Pancreas (tissue), 10 donors: ENCODE data around the gene CTXND2. TPM values are rescaled to one million over a fixed set of nuclear protein-coding genes. Genes with fewer than 3 reads are reported as not detected.

Experiments used
- ATAC-seq, 4 donors: fragments of 200-7000 bp; cut with Tn5 transposase; one replicate each; pipeline versions ENCODE4 v1.8.0 to v1.9.1; 2020; ENCODE audit warnings: mild to moderate bottlenecking in 4 of 4, moderate library complexity in 4 of 4
- DNase-seq, 6 donors: peaks; one replicate each; pipeline ENCODE4 v3.0.0-alpha.2; 2020
- FAIRE-seq: peaks from 2 replicates; lab custom pipeline; 2012; peaks lifted over from hg19 to GRCh38; lab: Jason Lieb, UNC
- H3K27ac ChIP-seq, 4 donors: fragments of 200-600 bp; sonication (generic); 1 replicate in 3 of 4; 2 replicates in 1 of 4; pipeline versions ENCODE4 v1.5.0 to v1.8.0; 2020
- H3K27me3 ChIP-seq, 4 donors: fragments of 200-600 bp; one replicate each; pipeline ENCODE4 v1.8.0; 2021
- H3K36me3 ChIP-seq, 3 donors: fragments of 200-600 bp; sonication (generic) in 1 of 3; one replicate each; pipeline versions ENCODE4 v1.5.0 to v1.8.0; 2020 to 2021
- H3K4me1 ChIP-seq, 3 donors: fragments of 200-600 bp; one replicate each; pipeline ENCODE4 v1.8.0; 2021
- H3K4me3 ChIP-seq, 4 donors: fragments of 200-600 bp; sonication (generic) in 2 of 4; one replicate each; pipeline versions ENCODE4 v1.5.0 to v1.8.0; 2020 to 2021
- H3K9me3 ChIP-seq, 4 donors: fragments of 200-600 bp; one replicate each; pipeline ENCODE4 v1.8.0; 2021
- WGBS, 2 donors: extraction: QIAGEN DNeasy Blood & Tissue Kit; methylation state at CpG; one replicate each; pipeline ENCODE4 v1.1.7; 2013; 5-methylcytosine and 5-hydroxymethylcytosine counted together
- intact Hi-C, 3 donors: fragments of 100-400 bp; cut with DNase I; formaldehyde crosslinking; loops; one replicate each; pipeline versions ENCODE4 v1.11.1 to v1.14.2; 2022
- polyA plus RNA-seq, 2 donors: library from polyadenylated mRNA; stranded (reverse); fragments of 200-250 nt; gene quantifications; one replicate each; pipeline ENCODE4 v1.2.3, GENCODE V29; 2013
- total RNA-seq, 6 donors: library from RNA; stranded (reverse); fragmentation: NEBNext Ultra II Directional in 4 of 6; extraction: Animal tissue kit (Norgen Biotek cat#: 25700) in 4 of 6; gene quantifications; one replicate each; pipeline versions ENCODE4 v1.2.1 to v1.2.4, GENCODE V29; 2021 to 2023
- TF ChIP-seq, protein P1 (sequence below), 4 donors: fragments of 200-600 bp; sonication (generic) in 3 of 4; IDR thresholded peaks; one replicate each; pipeline versions ENCODE4 v1.5.0 to v1.8.0; 2021; ENCODE audit warnings: antibody characterized with exemption in 4 of 4
- donor health status: healthy with polysubstance abuse.
- donor health status: DM: no; HTN: no; CAD: no; lungs with moderate emphysema.
- donor health status: DM: no; HTN: no; CAD: no.
- donor health status: control.
- donor health status: control.
- donor health status: Bipolar disorder and iron deficiency.
- donor health status: DM: yes; HTN: yes; CAD: no.
- donor health status: DM: no; HTN: no; CAD: no.
- donor health status: DM: no; HTN: no; CAD: no.
- donor health status: DM: yes; HTN: yes; CAD: no.

CTXND2 gene
- total and polyA plus RNA-seq, 8 donors, result not detected

DNA sequence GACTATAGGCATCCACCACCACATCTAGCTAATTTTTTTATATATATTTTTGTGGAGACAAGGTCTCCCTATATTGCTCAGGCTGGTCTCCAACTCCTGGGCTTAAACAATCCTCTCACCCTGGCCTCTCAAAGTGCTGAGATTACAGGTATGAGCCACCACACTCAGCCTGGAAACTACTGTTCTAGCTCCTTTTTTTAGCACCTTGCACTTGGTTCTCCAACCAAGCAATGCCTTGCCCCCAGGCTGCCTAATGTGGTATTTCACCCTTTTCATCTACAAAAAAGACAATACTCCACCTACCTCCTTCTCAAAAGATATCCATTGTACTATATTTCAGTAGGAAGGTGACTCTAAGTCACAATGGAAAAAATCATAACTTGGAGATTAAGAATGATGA is 17.3 kb upstream of the CTXND2 start:
- no peak for DNase-seq
- no peak overlapping the region for H3K4me3 ChIP-seq
- no peaks in the 10 kb centered on the region for H3K9me3 ChIP-seq
- intact Hi-C loops, result no loop called here
- H3K36me3 ChIP-seq, result no peaks in the 10 kb centered on the region
- no peaks in the 10 kb centered on the region for H3K27me3 ChIP-seq
- no peak for ATAC-seq
- peaks cover 0 to 11% (median 4%) of the 10 kb centered on the region in 3 donors for H3K4me1 ChIP-seq
- H3K27ac ChIP-seq, result no peak overlapping the region
- TF ChIP-seq, protein P1, sequence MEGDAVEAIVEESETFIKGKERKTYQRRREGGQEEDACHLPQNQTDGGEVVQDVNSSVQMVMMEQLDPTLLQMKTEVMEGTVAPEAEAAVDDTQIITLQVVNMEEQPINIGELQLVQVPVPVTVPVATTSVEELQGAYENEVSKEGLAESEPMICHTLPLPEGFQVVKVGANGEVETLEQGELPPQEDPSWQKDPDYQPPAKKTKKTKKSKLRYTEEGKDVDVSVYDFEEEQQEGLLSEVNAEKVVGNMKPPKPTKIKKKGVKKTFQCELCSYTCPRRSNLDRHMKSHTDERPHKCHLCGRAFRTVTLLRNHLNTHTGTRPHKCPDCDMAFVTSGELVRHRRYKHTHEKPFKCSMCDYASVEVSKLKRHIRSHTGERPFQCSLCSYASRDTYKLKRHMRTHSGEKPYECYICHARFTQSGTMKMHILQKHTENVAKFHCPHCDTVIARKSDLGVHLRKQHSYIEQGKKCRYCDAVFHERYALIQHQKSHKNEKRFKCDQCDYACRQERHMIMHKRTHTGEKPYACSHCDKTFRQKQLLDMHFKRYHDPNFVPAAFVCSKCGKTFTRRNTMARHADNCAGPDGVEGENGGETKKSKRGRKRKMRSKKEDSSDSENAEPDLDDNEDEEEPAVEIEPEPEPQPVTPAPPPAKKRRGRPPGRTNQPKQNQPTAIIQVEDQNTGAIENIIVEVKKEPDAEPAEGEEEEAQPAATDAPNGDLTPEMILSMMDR (IDR thresholded peaks at IDR 0.05), result no peak
- no peak for FAIRE-seq

DNA sequence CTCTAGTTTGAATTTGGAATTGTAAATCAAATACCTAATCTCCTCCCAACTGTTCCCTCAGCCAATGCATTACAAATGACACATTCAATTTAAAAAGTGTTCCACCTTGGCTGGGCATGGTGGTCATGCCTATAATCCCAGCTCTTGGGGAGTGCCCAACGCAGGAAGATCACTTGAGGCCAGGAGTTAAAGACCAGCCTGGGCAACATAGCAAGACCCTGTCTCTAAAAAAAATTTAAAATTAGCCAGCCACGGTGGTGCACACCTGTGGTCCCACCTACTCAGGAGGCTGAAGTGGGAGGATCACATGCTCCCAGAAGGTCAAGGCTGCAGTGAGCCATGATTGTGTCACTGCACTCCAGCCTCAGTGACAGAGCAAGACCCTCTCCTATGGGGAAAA is 14.4 kb upstream of the CTXND2 start:
- 84 to 92% methylated on average over 2 of the region's 2 CpGs for WGBS, 2 donors
- no peak overlapping the region for H3K4me3 ChIP-seq
- intact Hi-C loops, result no loop called here

DNA sequence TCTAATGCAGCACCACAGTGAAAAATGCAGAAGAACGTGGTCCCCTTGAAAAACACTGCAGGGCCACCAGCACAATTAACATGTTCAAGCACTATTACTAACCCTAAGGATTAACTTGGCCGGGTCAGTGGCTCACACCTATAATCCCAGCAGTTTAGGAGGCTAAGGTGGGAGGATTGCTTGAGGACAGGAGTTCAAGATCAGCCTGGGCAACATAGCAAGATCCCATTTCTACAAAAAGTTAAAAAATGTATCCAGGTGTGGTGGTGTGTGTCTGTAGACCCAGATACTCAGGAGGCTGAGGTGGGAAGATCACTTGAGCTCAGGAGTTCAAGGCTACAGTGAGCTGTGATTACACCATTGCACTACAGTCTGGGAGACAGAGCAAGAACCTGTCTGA is 13.4 kb upstream of the CTXND2 start:
- no peak for DNase-seq
- no peaks in the 10 kb centered on the region for H3K9me3 ChIP-seq
- no peak for ATAC-seq
- H3K4me1 ChIP-seq, result peaks cover 0 to 11% (median 4%) of the 10 kb centered on the region in 3 donors
- H3K27ac ChIP-seq, result no peak overlapping the region
- no peaks in the 10 kb centered on the region for H3K36me3 ChIP-seq
- H3K4me3 ChIP-seq, result no peak overlapping the region
- no peak for FAIRE-seq
- 93% methylated on average over 2 of the region's 2 CpGs for WGBS, 2 donors
- no peaks in the 10 kb centered on the region for H3K27me3 ChIP-seq
- TF ChIP-seq, protein P1 (IDR thresholded peaks at IDR 0.05), result no peak
- intact Hi-C loops, result no loop called here

More for the DNA sequence above, 14.4 kb upstream of the CTXND2 start:
- Histone ChIP-seq H3K27ac (no peak overlapping the region), H3K27me3 (no peaks in the 10 kb centered on the region), H3K36me3 (no peaks in the 10 kb centered on the region), H3K4me1 (peaks cover 0 to 11% (median 4%) of the 10 kb centered on the region in 3 donors), H3K9me3 (no peaks in the 10 kb centered on the region)
- DNase-seq (no peak), ATAC-seq (no peak), FAIRE-seq (no peak)
- TF ChIP-seq, protein P1 (IDR thresholded peaks at IDR 0.05), result no peak

DNA sequence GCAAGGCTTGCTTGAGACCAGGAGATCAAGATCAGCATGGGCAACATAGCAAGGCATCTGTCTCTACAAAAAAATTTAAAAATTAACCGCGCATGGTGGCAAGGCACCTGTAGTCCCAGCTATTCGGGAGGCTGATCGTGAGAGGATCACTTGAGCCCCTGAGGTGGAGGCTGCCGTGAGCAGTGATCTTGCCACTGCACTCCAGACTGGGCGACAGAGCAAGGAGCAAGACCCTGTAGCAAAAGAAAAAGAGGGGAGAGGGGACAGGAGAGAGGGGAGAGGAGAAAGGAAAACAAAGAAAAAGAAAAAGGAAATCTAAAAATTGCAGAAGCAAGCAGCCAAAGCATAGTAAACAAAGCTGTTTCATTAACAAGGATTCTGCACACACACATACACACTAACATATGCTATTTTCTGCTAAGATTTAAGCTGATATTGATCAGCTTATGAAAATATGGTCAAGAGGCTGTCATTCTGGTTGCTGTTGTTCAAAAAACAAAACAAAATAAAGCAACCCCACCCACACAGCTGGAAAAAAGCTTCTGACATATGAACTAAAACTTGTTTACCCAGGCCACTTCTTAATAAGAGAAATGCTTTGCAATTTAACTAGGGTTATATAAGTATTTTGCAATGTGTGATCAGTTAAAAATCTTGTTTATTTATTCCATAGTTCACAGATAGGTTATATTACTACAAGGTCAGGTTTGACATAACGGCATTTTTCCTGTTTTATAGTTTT is 12.3 kb upstream of the CTXND2 start:
- 9 to 12% methylated on average over 7 of the region's 7 CpGs for WGBS, 2 donors

More for the DNA sequence above, 12.3 kb upstream of the CTXND2 start:
- peak overlapping the region in 2 of 4 donors; percentile 94 for H3K27ac ChIP-seq
- H3K36me3 ChIP-seq, result no peaks in the 10 kb centered on the region
- TF ChIP-seq, protein P1 (IDR thresholded peaks at IDR 0.05), result no peak
- H3K4me3 ChIP-seq, result peak overlapping the region in 3 of 4 donors; percentile 67 to 79 (median 72)
- H3K9me3 ChIP-seq, result no peaks in the 10 kb centered on the region
- no peak for FAIRE-seq
- intact Hi-C loops, result no loop called here
- DNase-seq, result no peak
- no peak for ATAC-seq
- H3K27me3 ChIP-seq, result no peaks in the 10 kb centered on the region
- H3K4me1 ChIP-seq, result peaks cover 0 to 11% (median 4%) of the 10 kb centered on the region in 3 donors
